ENCODE data around the gene RBPMS2. TPM values are rescaled to one million over a fixed set of nuclear protein-coding genes. Genes with fewer than 3 reads are reported as not detected.

RBPMS2 gene
- total RNA-seq, 1 experiment from 2014 or later: 181 TPM

GRCh38 chr15:64706011-64706911 is 69.1 kb downstream of the RBPMS2 start:
- Histone ChIP-seq H3K9me3 (ENCODE audit: control insufficient read depth, low read depth, low read length) (no peaks in the 10 kb centered on the region), H3K23me2 (ENCODE audit: insufficient read length, low read depth, low read length, poor library complexity, severe bottlenecking) (peaks cover 9% of the 10 kb centered on the region), H3K4me1 (ENCODE audit: insufficient read depth, low read length) (peaks cover 5% of the 10 kb centered on the region; the same call in 1 of the 2 replicates), H3K79me2 (ENCODE audit: insufficient read depth, low read length) (no peaks in the 10 kb centered on the region; the same call in 1 of the 2 replicates), H4K5ac (ENCODE audit: insufficient read length, low read depth, low read length) (no peak overlapping the region), H3K56ac (ENCODE audit: insufficient read length, low read depth, low read length) (no peak overlapping the region), H2AFZ (ENCODE audit: low read length) (no peak overlapping the region), H3K79me1 (ENCODE audit: insufficient read depth, low read depth, low read length, poor library complexity, severe bottlenecking) (no peaks in the 10 kb centered on the region), H4K8ac (replicated peaks; ENCODE audit: insufficient read length, low read depth, low read length) (no peak overlapping the region), H2BK12ac (ENCODE audit: insufficient read length, low read depth, low read length) (no peak overlapping the region), H3K23ac (ENCODE audit: insufficient read length, low read depth, low read length) (no peak overlapping the region), H3K9ac (ENCODE audit: extremely low read depth, insufficient read length, low read length) (no peak overlapping the region), H3K4me2 (ENCODE audit: insufficient read depth, insufficient read length, low read length) (no peak overlapping the region), H3K27me3 (ENCODE audit: insufficient read depth, low read length) (no peaks in the 10 kb centered on the region), H3K4ac (ENCODE audit: low read depth, low read length) (no peak overlapping the region), H2BK120ac (ENCODE audit: low read depth, low read length, poor library complexity, severe bottlenecking) (no peak overlapping the region), H3K18ac (ENCODE audit: insufficient read length, low read depth, low read length) (no peak overlapping the region), H3K14ac (ENCODE audit: insufficient read depth, low read length) (no peak overlapping the region), H4K91ac (ENCODE audit: insufficient read length, low read depth, low read length) (no peak overlapping the region), H3K27ac (ENCODE audit: insufficient read length, low read depth, low read length) (no peak overlapping the region), H3T11ph (ENCODE audit: low read length) (no peak overlapping the region), H2BK15ac (ENCODE audit: low read depth, low read length) (no peak overlapping the region), H2BK20ac (ENCODE audit: low read depth, low read length, poor library complexity, severe bottlenecking) (no peak overlapping the region), H2AK5ac (ENCODE audit: insufficient read length, low read length) (no peak overlapping the region), H4K20me1 (ENCODE audit: control insufficient read depth, insufficient read depth, insufficient read length) (no peaks in the 10 kb centered on the region), H2BK5ac (ENCODE audit: insufficient read length, low read length) (no peak overlapping the region)
- peaks cover 17 to 18% of the 10 kb centered on the region in 2 experiments for H3K4me1 Mint-ChIP-seq
- H3K9me3 Mint-ChIP-seq: peaks cover 0 to 2% of the 10 kb centered on the region in 2 experiments; a peak in 1 of 5 replicates
- no peak for TF ChIP-seq CTCF (conservative IDR thresholded peaks at IDR 0.05)
- WGBS (ENCODE audit: extremely low coverage, insufficient read length, low lambda C conversion rate): no CpG with 5 or more reads among the region's 10 CpGs
- no peak overlapping the region for H3K4me3 Mint-ChIP-seq
- no peaks in the 10 kb centered on the region for H3K27me3 Mint-ChIP-seq (ENCODE audit: low read depth)
- DNase-seq: no peak
- peak overlapping the region in 2 of 3 experiments; percentile 4 to 35; a peak in 4 of 7 replicates for H3K27ac Mint-ChIP-seq
- H3K36me3 Mint-ChIP-seq (ENCODE audit: insufficient read depth in 1 of 3, low read depth in 3 of 3): peaks cover 22 to 65% (median 37%) of the 10 kb centered on the region in 3 experiments
